Esophagus (tissue), 2 donors: ENCODE data around the gene PTBP1. TPM values are rescaled to one million over a fixed set of nuclear protein-coding genes. Genes with fewer than 3 reads are reported as not detected.

ENCODE experiments used
- H3K27ac ChIP-seq, 2 donors: one replicate each; pipeline ENCODE4 v1.5.1; 2013; ENCODE audit warnings: low read depth in 2 of 2, mild to moderate bottlenecking in 2 of 2, inconsistent platforms in 1 of 2, low read length in 1 of 2, moderate library complexity in 1 of 2
- H3K27me3 ChIP-seq, 2 donors: one replicate each; pipeline ENCODE4 v1.6.1; 2013; ENCODE audit warnings: low read length in 2 of 2, control low read depth in 1 of 2, mild to moderate bottlenecking in 1 of 2; ENCODE audit not compliant: insufficient read depth in 2 of 2, control insufficient read depth in 1 of 2
- H3K36me3 ChIP-seq, 2 donors: one replicate each; pipeline ENCODE4 v1.6.1; 2013; ENCODE audit warnings: low read length in 1 of 2; ENCODE audit not compliant: control insufficient read depth in 2 of 2, insufficient read depth in 2 of 2
- H3K4me1 ChIP-seq, 2 donors: one replicate each; pipeline ENCODE4 v1.6.1; 2013; ENCODE audit warnings: low read length in 1 of 2; ENCODE audit not compliant: control insufficient read depth in 2 of 2, insufficient read depth in 2 of 2
- H3K4me3 ChIP-seq, 2 donors: one replicate each; pipeline ENCODE4 v1.5.1; 2013; ENCODE audit warnings: low read length in 2 of 2, mild to moderate bottlenecking in 2 of 2, low read depth in 1 of 2, moderate library complexity in 1 of 2
- H3K9me3 ChIP-seq, 2 donors: one replicate each; pipeline ENCODE4 v1.6.1; 2013; ENCODE audit warnings: mild to moderate bottlenecking in 2 of 2, low read depth in 1 of 2, low read length in 1 of 2, moderate library complexity in 1 of 2; ENCODE audit not compliant: control insufficient read depth in 2 of 2, insufficient read depth in 1 of 2
- WGBS, 2 donors: extraction: QIAGEN DNeasy Blood & Tissue Kit; methylation state at CpG; one replicate each; pipeline ENCODE4 v1.1.7; 2013; 5-methylcytosine and 5-hydroxymethylcytosine counted together
- polyA plus RNA-seq, 2 donors: library from polyadenylated mRNA; stranded (reverse); fragments of 200-250 nt; gene quantifications; one replicate each; pipeline ENCODE4 v1.2.3, GENCODE V29; 2013
- donor health status: healthy with polysubstance abuse.
- donor health status: Bipolar disorder and iron deficiency.

Gene PTBP1
- polyA plus RNA-seq, 2 donors, result 90.6 to 98.3 TPM

DNA sequence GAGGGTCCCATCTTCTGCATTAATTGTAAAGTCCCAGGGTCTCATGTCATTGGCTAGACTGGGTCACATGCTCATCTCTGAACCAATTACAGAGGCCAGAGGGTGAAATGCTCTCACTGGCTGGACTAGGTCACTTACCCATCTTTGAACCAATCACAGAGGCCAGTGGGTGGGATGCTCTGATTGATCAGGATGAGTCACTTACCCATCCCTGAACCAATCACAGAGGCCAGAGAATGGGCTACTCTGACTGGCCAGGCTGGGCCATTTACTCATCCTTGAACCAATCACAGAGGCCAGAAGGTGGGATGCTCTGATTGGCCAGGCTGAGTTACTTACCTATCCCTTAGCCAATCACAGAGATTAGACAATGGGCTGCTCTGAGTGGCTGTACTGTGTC lies 41.0 kb upstream of the PTBP1 start:
- Histone ChIP-seq H3K4me1 (peaks cover 0 to 4% of the 10 kb centered on the region in 2 donors), H3K9me3 (peaks cover 5 to 7% of the 10 kb centered on the region in 2 donors), H3K4me3 (no peak overlapping the region), H3K36me3 (no peaks in the 10 kb centered on the region), H3K27me3 (no peaks in the 10 kb centered on the region), H3K27ac (no peak overlapping the region)

- no peak overlapping the region for H3K4me3 ChIP-seq
- H3K27me3 ChIP-seq, result no peaks in the 10 kb centered on the region
- H3K9me3 ChIP-seq, result peaks cover 5 to 7% of the 10 kb centered on the region in 2 donors
- no peaks in the 10 kb centered on the region for H3K36me3 ChIP-seq
- no peaks in the 10 kb centered on the region for H3K4me1 ChIP-seq
- 88% methylated on average over 36 of the region's 36 CpGs for WGBS, 2 donors
- H3K27ac ChIP-seq, result no peak overlapping the region
These were observed 40.2 kb upstream of the PTBP1 start for GRCh38 chr19:756821-757688.

GRCh38 chr19:757811-758668 lies 39.2 kb upstream of the PTBP1 start:
- WGBS, 2 donors, result 95 to 97% methylated on average over 44 to 50 of the region's 50 CpGs
- no peak overlapping the region for H3K4me3 ChIP-seq
- peaks cover 5 to 7% of the 10 kb centered on the region in 2 donors for H3K9me3 ChIP-seq
- no peaks in the 10 kb centered on the region for H3K27me3 ChIP-seq
- no peaks in the 10 kb centered on the region for H3K4me1 ChIP-seq
- no peaks in the 10 kb centered on the region for H3K36me3 ChIP-seq
- H3K27ac ChIP-seq, result no peak overlapping the region

- WGBS, 2 donors, result 94 to 96% methylated on average over 10 of the region's 10 CpGs
- H3K27ac ChIP-seq, result no peak overlapping the region
These were observed 34.1 kb upstream of the PTBP1 start for GRCh38 chr19:763181-763580.

GRCh38 chr19:763869-764268 lies 33.4 kb upstream of the PTBP1 start:
- Histone ChIP-seq H3K9me3 (no peaks in the 10 kb centered on the region), H3K27me3 (no peaks in the 10 kb centered on the region), H3K4me3 (no peak overlapping the region), H3K27ac (no peak overlapping the region), H3K36me3 (no peaks in the 10 kb centered on the region), H3K4me1 (no peaks in the 10 kb centered on the region)
- 94 to 98% methylated on average over 6 of the region's 6 CpGs for WGBS, 2 donors

More at GRCh38 chr19:763181-763580, 34.1 kb upstream of the PTBP1 start:
- peaks cover 5% of the 10 kb centered on the region in 2 donors for H3K9me3 ChIP-seq
- H3K4me3 ChIP-seq, result no peak overlapping the region
- H3K4me1 ChIP-seq, result no peaks in the 10 kb centered on the region
- H3K27me3 ChIP-seq, result no peaks in the 10 kb centered on the region
- H3K36me3 ChIP-seq, result no peaks in the 10 kb centered on the region

GRCh38 chr19:764301-764700 lies 33.0 kb upstream of the PTBP1 start:
- no peaks in the 10 kb centered on the region for H3K4me1 ChIP-seq
- WGBS, 2 donors, result 91 to 92% methylated on average over 12 of the region's 12 CpGs
- H3K4me3 ChIP-seq, result no peak overlapping the region
- no peak overlapping the region for H3K27ac ChIP-seq
- H3K27me3 ChIP-seq, result no peaks in the 10 kb centered on the region
- no peaks in the 10 kb centered on the region for H3K36me3 ChIP-seq
- no peaks in the 10 kb centered on the region for H3K9me3 ChIP-seq

- H3K4me1 ChIP-seq, result no peaks in the 10 kb centered on the region
- no peaks in the 10 kb centered on the region for H3K36me3 ChIP-seq
- no peak overlapping the region for H3K4me3 ChIP-seq
- WGBS, 2 donors, result 69 to 74% methylated on average over 7 of the region's 7 CpGs
- H3K9me3 ChIP-seq, result no peaks in the 10 kb centered on the region
- H3K27me3 ChIP-seq, result no peaks in the 10 kb centered on the region
- H3K27ac ChIP-seq, result no peak overlapping the region
These were observed 32.0 kb upstream of the PTBP1 start for GRCh38 chr19:765179-765738.

DNA sequence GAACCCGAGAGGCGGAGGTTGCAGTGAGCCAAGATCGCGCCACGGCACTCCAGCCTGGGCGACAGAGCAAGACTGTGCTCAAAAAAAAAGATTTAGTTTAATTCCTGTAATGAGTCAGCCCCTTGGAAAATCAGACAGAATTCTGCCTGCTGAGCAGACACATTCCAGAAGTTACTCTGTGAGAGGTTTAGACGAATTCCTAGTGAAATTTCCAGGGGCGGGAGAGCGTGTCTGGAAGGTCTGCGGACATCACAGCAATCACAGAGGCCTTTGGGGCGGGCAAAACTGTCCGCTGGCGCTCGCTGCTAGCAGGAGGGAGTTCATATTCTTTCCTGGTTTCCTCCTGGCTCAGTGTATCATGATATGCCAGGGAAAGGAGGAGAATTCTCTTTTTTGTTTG lies 28.8 kb upstream of the PTBP1 start:
- Histone ChIP-seq H3K9me3 (no peaks in the 10 kb centered on the region), H3K27ac (no peak overlapping the region), H3K4me3 (no peak overlapping the region), H3K36me3 (no peaks in the 10 kb centered on the region), H3K27me3 (no peaks in the 10 kb centered on the region), H3K4me1 (no peaks in the 10 kb centered on the region)
- 66 to 71% methylated on average over 14 of the region's 14 CpGs for WGBS, 2 donors

DNA sequence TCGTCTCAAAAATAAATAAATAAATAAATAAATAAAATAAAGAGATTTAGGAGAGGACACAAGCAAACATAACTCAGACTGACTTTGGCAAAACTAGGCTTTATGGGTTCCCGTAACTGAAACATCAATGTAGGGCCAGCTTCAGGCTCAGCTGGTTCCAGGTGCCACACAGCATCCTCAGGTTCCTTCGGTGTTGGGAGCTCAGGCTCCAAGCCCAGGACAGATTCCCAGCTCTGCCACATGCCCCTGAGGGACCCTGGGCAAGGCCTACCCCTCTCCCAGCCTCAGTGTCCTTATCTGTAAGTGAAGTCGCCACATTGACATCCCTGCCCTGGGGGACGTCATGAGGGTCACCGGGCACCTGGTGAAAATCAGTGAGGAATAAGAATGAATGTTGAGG lies 27.6 kb upstream of the PTBP1 start:
- H3K4me1 ChIP-seq, result no peaks in the 10 kb centered on the region
- no peak overlapping the region for H3K4me3 ChIP-seq
- no peaks in the 10 kb centered on the region for H3K9me3 ChIP-seq
- WGBS, 2 donors, result 70 to 78% methylated on average over 6 of the region's 6 CpGs
- no peaks in the 10 kb centered on the region for H3K36me3 ChIP-seq
- no peaks in the 10 kb centered on the region for H3K27me3 ChIP-seq
- no peak overlapping the region for H3K27ac ChIP-seq
